ENCODE data around the gene WNT4. TPM values are rescaled to one million over a fixed set of nuclear protein-coding genes. Genes with fewer than 3 reads are reported as not detected.

The WNT4 gene
- total and polyA plus RNA-seq, 10 donors, result 0.07 to 0.47 (median 0.16) TPM; not detected in 1

GRCh38 chr1:22122273-22123070 is 20.4 kb downstream of the WNT4 start:
- peak in 2 of 3 donors; percentile 24 to 41 for TF ChIP-seq POLR2AphosphoS5 (IDR thresholded peaks at IDR 0.05)
- no peak for TF ChIP-seq POLR2A (IDR thresholded peaks at IDR 0.05)
- TF ChIP-seq CTCF (IDR thresholded peaks at IDR 0.05 in 8 of 11, conservative IDR thresholded peaks at IDR 0.05 in 3 of 11), result no peak
- Histone ChIP-seq H3K4me1 (peaks cover 0 to 23% (median 13%) of the 10 kb centered on the region in 6 donors), H3K4me3 (no peak overlapping the region), H3K27ac (no peak overlapping the region), H3K9me3 (no peaks in the 10 kb centered on the region), H3K27me3 (replicated peaks in 1 of 7) (no peaks in the 10 kb centered on the region), H3K36me3 (peaks cover 0 to 44% (median 12%) of the 10 kb centered on the region in 6 donors)
- peak; percentile 46 for DNase-seq
- 86 to 92% (median 90%) methylated on average over 19 to 21 of the region's 21 CpGs for WGBS, 5 donors
- intact Hi-C loops (cut with DNase I; ENCODE audit: low total_unique reads), result no loop called here

- Histone ChIP-seq H3K4me1 (peaks cover 0 to 33% (median 19%) of the 10 kb centered on the region in 6 donors), H3K9me3 (no peaks in the 10 kb centered on the region), H3K4me3 (no peak overlapping the region), H3K36me3 (peaks cover 0 to 54% (median 12%) of the 10 kb centered on the region in 6 donors), H3K27me3 (replicated peaks in 1 of 7) (no peaks in the 10 kb centered on the region), H3K27ac (no peak overlapping the region)
- intact Hi-C loops (cut with DNase I; ENCODE audit: low total_unique reads), result no loop called here
- peak; percentile 66 for DNase-seq
- TF ChIP-seq POLR2AphosphoS5 (IDR thresholded peaks at IDR 0.05) (peak; percentile 26 to 76 (median 50)), CTCF (IDR thresholded peaks at IDR 0.05 in 8 of 11, conservative IDR thresholded peaks at IDR 0.05 in 3 of 11) (no peak)
- WGBS, 5 donors, result 76 to 88% (median 83%) methylated on average over 15 of the region's 15 CpGs
These were observed 21.4 kb downstream of the WNT4 start for GRCh38 chr1:22121421-22121911.

- no peak overlapping the region for H3K4me3 ChIP-seq
- H3K4me1 ChIP-seq, result peaks cover 4 to 44% (median 27%) of the 10 kb centered on the region in 6 donors
- intact Hi-C loops (cut with DNase I; ENCODE audit: low total_unique reads), result no loop called here
- H3K27me3 ChIP-seq (replicated peaks in 1 of 7), result no peaks in the 10 kb centered on the region
- 86 to 94% (median 88%) methylated on average over 5 to 11 of the region's 11 CpGs for WGBS, 5 donors
- no peak for TF ChIP-seq CTCF (IDR thresholded peaks at IDR 0.05 in 8 of 11, conservative IDR thresholded peaks at IDR 0.05 in 3 of 11)
- no peak for TF ChIP-seq POLR2AphosphoS5 (IDR thresholded peaks at IDR 0.05)
- no peak for TF ChIP-seq POLR2A (IDR thresholded peaks at IDR 0.05)
- no peak for DNase-seq
- H3K36me3 ChIP-seq, result peaks cover 0 to 64% (median 12%) of the 10 kb centered on the region in 6 donors
- H3K27ac ChIP-seq, result no peak overlapping the region
- H3K9me3 ChIP-seq, result no peaks in the 10 kb centered on the region
These were observed 22.5 kb downstream of the WNT4 start for GRCh38 chr1:22120469-22120790.
